Panc1 (cell line): ENCODE measurements around the gene RPL36A. TPM values are rescaled to one million over a fixed set of nuclear protein-coding genes. Genes with fewer than 3 reads are reported as not detected.
A peak's percentile ranks its signal among the peaks of the same experiment; 100 is the strongest.

ENCODE experiments used
- ATAC-seq: fragments of 200-7000 bp; cut with Tn5 transposase; 2 replicates; pipeline ENCODE4 v1.9.1; 2020; ENCODE audit warnings: mild to moderate bottlenecking, moderate library complexity
- BruUV-seq: library from RNA; stranded (reverse); fragments of 400-500 nt; replicated peaks from 2 replicates; lab custom pipeline; 2021; lab: Mats Ljungman, UMichigan
- CTCF ChIA-PET: fragments of 300-600 bp; sonication (Branson Sonifier 250); formaldehyde crosslinking; loops from one replicate; lab custom pipeline; 2022; ENCODE audit warnings: antibody characterized with exemption; lab: Charles Lee
- POLR2A ChIA-PET: fragments of 300-600 bp; sonication (Branson Sonifier 250); formaldehyde crosslinking; loops from one replicate; lab custom pipeline; 2022; ENCODE audit warnings: antibody characterized with exemption; lab: Charles Lee
- DNase-seq: peaks from one replicate; pipeline ENCODE4 v3.0.0-alpha.2; 2010; ENCODE audit warnings: low read depth, low spot score
- H3K27ac ChIP-seq: 2 replicates; pipeline ENCODE4 v1.5.1; 2011; ENCODE audit warnings: mild to moderate bottlenecking, low read length, inconsistent platforms
- H3K27me3 ChIP-seq: fragments of 200-500 bp; sonication (Bioruptor generic); 2 replicates; pipeline ENCODE4 v1.6.0; 2014; ENCODE audit warnings: low read length, inconsistent platforms; ENCODE audit not compliant: control insufficient read depth, insufficient read depth
- H3K36me3 ChIP-seq: fragments of 200-500 bp; sonication (Bioruptor generic); 2 replicates; pipeline ENCODE4 v1.5.1; 2014; ENCODE audit warnings: inconsistent platforms, mild to moderate bottlenecking, low read length, moderate library complexity; ENCODE audit not compliant: control insufficient read depth, insufficient read depth
- H3K4me1 ChIP-seq: 2 replicates; pipeline ENCODE4 v1.5.1; 2011; ENCODE audit warnings: inconsistent platforms, mild to moderate bottlenecking, low read length, moderate library complexity; ENCODE audit not compliant: control insufficient read depth, insufficient read depth
- H3K4me3 ChIP-seq, 2 experiments: 2 replicates each; pipeline ENCODE4 v1.5.1; 2011 to 2012; ENCODE audit warnings: low read depth in 2 of 2, low read length in 2 of 2, mild to moderate bottlenecking in 2 of 2, inconsistent platforms in 1 of 2, moderate library complexity in 1 of 2
- H3K9me3 ChIP-seq: fragments of 200-500 bp; sonication (Bioruptor generic); 2 replicates; pipeline ENCODE4 v1.5.1; 2014; ENCODE audit warnings: low read depth, mild to moderate bottlenecking, inconsistent platforms, low read length, moderate library complexity; ENCODE audit not compliant: control insufficient read depth, insufficient read depth
- POLR2AphosphoS5 ChIP-seq: IDR thresholded peaks from 2 replicates; pipeline ENCODE4 v1.6.1; 2012; ENCODE audit warnings: mild to moderate bottlenecking, low read depth, low read length, moderate library complexity
- REST ChIP-seq, 2 experiments: IDR thresholded peaks; 2 replicates each; pipeline ENCODE4 v1.6.1; 2011 to 2012; ENCODE audit warnings: low read depth in 2 of 2, control low read depth in 1 of 2, low read length in 1 of 2, mild to moderate bottlenecking in 1 of 2, moderate library complexity in 1 of 2; ENCODE audit not compliant: insufficient read depth in 1 of 2
- SIN3A ChIP-seq: IDR thresholded peaks from 2 replicates; pipeline ENCODE4 v1.6.1; 2012; ENCODE audit warnings: low read depth, mild to moderate bottlenecking, low read length, moderate library complexity, borderline replicate concordance; ENCODE audit not compliant: insufficient read depth
- TCF7L2 ChIP-seq: IDR thresholded peaks from 2 replicates; pipeline ENCODE4 v1.6.1; 2011; ENCODE audit warnings: mild to moderate bottlenecking, low read depth, low read length, inconsistent platforms
- in situ Hi-C: cut with HindIII; loops from 2 replicates; pipeline ENCODE4 v1.10.0; 2016; ENCODE audit warnings: low sequenced_read_pairs, low pct_unique_long_range_greater_than_20kb
- intact Hi-C: fragments of 100-400 bp; cut with micrococcal nuclease; formaldehyde crosslinking; loops from one replicate; pipeline ENCODE4 v1.10.0; 2022; ENCODE audit not compliant: unreplicated experiment
- total RNA-seq: library from RNA; stranded (reverse); gene quantifications from one replicate; pipeline ENCODE4 v1.2.1, GENCODE V29; 2021; ENCODE audit not compliant: unreplicated experiment
- TF ChIP-seq, protein P1 (sequence below): fragments of 450-650 bp; IDR thresholded peaks from 2 replicates; pipeline ENCODE4 v1.5.1; 2017; ENCODE audit warnings: mild to moderate bottlenecking

Gene RPL36A
- total RNA-seq, 1 experiment from 2014 or later: 308 TPM

DNA sequence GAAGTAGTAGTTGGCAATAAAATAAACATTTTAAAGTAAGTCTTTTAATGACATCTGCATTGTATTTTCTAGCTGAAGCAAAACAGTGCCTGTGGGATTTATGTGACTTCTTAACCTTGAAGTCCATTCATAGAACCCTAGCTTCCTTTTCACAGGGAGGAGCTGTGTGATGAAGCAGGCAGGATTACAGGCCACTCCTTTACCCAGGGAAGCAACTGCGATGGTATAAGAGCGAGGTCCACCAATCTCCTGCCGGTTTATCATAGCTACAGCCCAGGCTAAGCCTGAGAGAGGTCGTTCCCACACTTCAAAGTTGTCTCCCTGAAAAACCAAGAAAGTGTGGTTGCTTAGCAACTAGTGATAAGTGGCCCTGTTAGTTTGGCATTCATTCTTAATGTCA lies 7.0 kb downstream of the RPL36A start:
- CTCF ChIA-PET: no interaction called here
- H3K4me3 ChIP-seq: no peak overlapping the region
- H3K36me3 ChIP-seq: peaks cover 10% of the 10 kb centered on the region; the same call in 1 of the 2 replicates
- H3K4me1 ChIP-seq: peaks cover 6% of the 10 kb centered on the region; the same call in 1 of the 2 replicates
- TF ChIP-seq, protein P1, sequence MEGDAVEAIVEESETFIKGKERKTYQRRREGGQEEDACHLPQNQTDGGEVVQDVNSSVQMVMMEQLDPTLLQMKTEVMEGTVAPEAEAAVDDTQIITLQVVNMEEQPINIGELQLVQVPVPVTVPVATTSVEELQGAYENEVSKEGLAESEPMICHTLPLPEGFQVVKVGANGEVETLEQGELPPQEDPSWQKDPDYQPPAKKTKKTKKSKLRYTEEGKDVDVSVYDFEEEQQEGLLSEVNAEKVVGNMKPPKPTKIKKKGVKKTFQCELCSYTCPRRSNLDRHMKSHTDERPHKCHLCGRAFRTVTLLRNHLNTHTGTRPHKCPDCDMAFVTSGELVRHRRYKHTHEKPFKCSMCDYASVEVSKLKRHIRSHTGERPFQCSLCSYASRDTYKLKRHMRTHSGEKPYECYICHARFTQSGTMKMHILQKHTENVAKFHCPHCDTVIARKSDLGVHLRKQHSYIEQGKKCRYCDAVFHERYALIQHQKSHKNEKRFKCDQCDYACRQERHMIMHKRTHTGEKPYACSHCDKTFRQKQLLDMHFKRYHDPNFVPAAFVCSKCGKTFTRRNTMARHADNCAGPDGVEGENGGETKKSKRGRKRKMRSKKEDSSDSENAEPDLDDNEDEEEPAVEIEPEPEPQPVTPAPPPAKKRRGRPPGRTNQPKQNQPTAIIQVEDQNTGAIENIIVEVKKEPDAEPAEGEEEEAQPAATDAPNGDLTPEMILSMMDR: no peak
- no peak for TF ChIP-seq SIN3A
- no peak for TF ChIP-seq POLR2AphosphoS5
- TF ChIP-seq REST (IDR thresholded peaks at IDR 0.05; ENCODE audit: insufficient read depth in 1 of 2, low read depth in 2 of 2, low read length in 1 of 2): no peak
- no peak for TF ChIP-seq TCF7L2
- no TSS peak for BruUV-seq
- in situ Hi-C loops (no loop called here), intact Hi-C loops (no loop called here)
- no peaks in the 10 kb centered on the region for H3K9me3 ChIP-seq
- ATAC-seq (peak; percentile 70), DNase-seq (no peak)
- H3K27ac ChIP-seq: peak overlapping the region; percentile 13; the same call in 1 of the 2 replicates
- POLR2A ChIA-PET: interaction anchor here (0.6 kb wide), 1 partner anchor 137 kb away, joined by 3 read pairs; no protein-coding TSS in a partner anchor
- no peaks in the 10 kb centered on the region for H3K27me3 ChIP-seq

- CTCF ChIA-PET: no interaction called here
- TF ChIP-seq, protein P1: no peak
- TF ChIP-seq SIN3A: no peak
- no peak for TF ChIP-seq POLR2AphosphoS5
- TF ChIP-seq REST (IDR thresholded peaks at IDR 0.05; ENCODE audit: insufficient read depth in 1 of 2, low read depth in 2 of 2, low read length in 1 of 2): no peak
- TF ChIP-seq TCF7L2: no peak
Measured at GRCh38 chrX:101398694-101399093, 7.9 kb downstream of the RPL36A start.

More at GRCh38 chrX:101398694-101399093, 7.9 kb downstream of the RPL36A start:
- no TSS peak for BruUV-seq
- H3K4me3 ChIP-seq: no peak overlapping the region
- H3K9me3 ChIP-seq: no peaks in the 10 kb centered on the region
- DNase-seq (no peak), ATAC-seq (no peak)
- intact Hi-C loops (no loop called here), in situ Hi-C loops (no loop called here)
- H3K4me1 ChIP-seq: no peaks in the 10 kb centered on the region
- H3K27me3 ChIP-seq: no peaks in the 10 kb centered on the region
- POLR2A ChIA-PET: no interaction called here
- H3K27ac ChIP-seq: no peak overlapping the region
- H3K36me3 ChIP-seq: peaks cover 10% of the 10 kb centered on the region; the same call in 1 of the 2 replicates
